Measurements from ENCODE around the gene GPR183. TPM values are rescaled to one million over a fixed set of nuclear protein-coding genes. Genes with fewer than 3 reads are reported as not detected.

Gene GPR183
- total RNA-seq, 1 donor from 2014 or later: 29.7 TPM

Small RNA genes lying within 50 kb of the gene (small RNA-seq; reads per million reads assigned to genes)
- not detected for gene MIR623 (ENCODE audit: low replicate concordance)

Other genes with a start within 250 kb of the GPR183 start
- gene UBAC2, start 106.5 kb downstream of the GPR183 start, total RNA-seq: 57.1 TPM
- 0.20 TPM for gene GPR18, start 49.0 kb downstream of the GPR183 start, total RNA-seq
- gene TM9SF2, start 194.1 kb upstream of the GPR183 start, total RNA-seq: 102 TPM

Data from skin of body (tissue), 2 donors.